GM12878 (cell line): ENCODE measurements around the gene HDAC8. TPM values are rescaled to one million over a fixed set of nuclear protein-coding genes. Genes with fewer than 3 reads are reported as not detected.

Experiments used
- CEBPZ ChIP-seq: fragments of 150-350 bp; IDR thresholded peaks from 2 replicates; pipeline ENCODE4 v1.6.1; 2016; ENCODE audit warnings: low read depth, low read length
- E2F4 ChIP-seq: IDR thresholded peaks from 2 replicates; pipeline ENCODE4 v1.6.1; 2012; ENCODE audit warnings: low read depth, low read length, improper control_type of control experiment
- IKZF2 ChIP-seq, 2 experiments: fragments of 450-650 bp; IDR thresholded peaks; 2 replicates each; pipeline ENCODE4 v1.6.1; 2017; ENCODE audit warnings: mild to moderate bottlenecking in 2 of 2, moderate library complexity in 2 of 2
- POLR2A ChIP-seq: IDR thresholded peaks from 2 replicates; pipeline ENCODE4 v1.6.1; 2011; ENCODE audit warnings: low read depth, mild to moderate bottlenecking, low read length
- SKIL ChIP-seq: fragments of 450-650 bp; IDR thresholded peaks from 2 replicates; pipeline ENCODE4 v1.6.1; 2017; ENCODE audit warnings: mild to moderate bottlenecking, low read depth, inconsistent platforms; ENCODE audit not compliant: poor library complexity, severe bottlenecking
- USF2 ChIP-seq: IDR thresholded peaks from 2 replicates; pipeline ENCODE4 v1.6.1; 2011; ENCODE audit warnings: low read depth, low read length, improper control_type of control experiment, borderline replicate concordance
- YY1 ChIP-seq: IDR thresholded peaks from 2 replicates; pipeline ENCODE4 v1.6.1; 2011; ENCODE audit warnings: low read depth, mild to moderate bottlenecking, low read length
- ZNF24 ChIP-seq: fragments of 450-650 bp; IDR thresholded peaks from 2 replicates; pipeline ENCODE4 v1.6.1; 2017; ENCODE audit warnings: antibody characterized with exemption, mild to moderate bottlenecking
- ZNF687 ChIP-seq: fragments of 450-650 bp; IDR thresholded peaks from 2 replicates; pipeline ENCODE4 v1.6.1; 2017; ENCODE audit warnings: mild to moderate bottlenecking, moderate library complexity
- polyA plus RNA-seq, 11 experiments: library from polyadenylated mRNA; depleted of rRNA in 4 of 11; unstranded in 6 of 11; stranded (reverse) in 5 of 11; fragments of >200 nt; fragmentation: Nextera tagmentation in 4 of 11; fragmentation: Illumina TruSeq in 1 of 11; extraction: Ambion mirVana in 4 of 11; extraction: Trizol in 1 of 11; gene quantifications; 1 replicate in 1 of 11; 2 replicates in 10 of 11; pipeline versions ENCODE4 v1.2.1 to v1.2.3, GENCODE V29; 2011 to 2016; ENCODE audit warnings: inconsistent platforms in 2 of 11, missing spikeins in 2 of 11, low read depth in 1 of 11
- total RNA-seq, 4 experiments: library from RNA; depleted of rRNA in 3 of 4; stranded (reverse); fragments of >200 nt in 3 of 4; fragmentation: Illumina TruSeq in 1 of 4; extraction: Trizol in 1 of 4; gene quantifications; 2 replicates each; pipeline versions ENCODE4 v1.2.1 to v1.2.3, GENCODE V29; 2013 to 2021

Gene HDAC8
- total and polyA plus RNA-seq, 10 of the 15 experiments (the other 5 are each of a cell fraction or from before 2014, with no cell fraction given) = 18.1 to 34.7 (median 29.1) TPM

GRCh38 chrX:72366701-72367454, 205.8 kb downstream of the HDAC8 start (continued):
- TF ChIP-seq CEBPZ (no peak), IKZF2 (IDR thresholded peaks at IDR 0.05) (no peak), ZNF24 (no peak), YY1 (no peak), E2F4 (no peak), ZNF687 (no peak), POLR2A (no peak), SKIL (no peak), USF2 (no peak)
